HG03097 (cell line): ENCODE measurements around the gene GOLGA1.
A peak's percentile ranks its signal among the peaks of the same experiment; 100 is the strongest.
"Not testable (repeated sequence)": the region's sequence is repeated elsewhere in the genome, so short reads cannot be mapped to it uniquely, and the experiment has no call there.

Source experiments
- ATAC-seq: cut with Tn5 transposase; IDR thresholded peaks from one replicate; pipeline ENCODE4 v1.9.1; 2021; ENCODE audit not compliant: unreplicated experiment, low FRiP score

GOLGA1 gene

DNA sequence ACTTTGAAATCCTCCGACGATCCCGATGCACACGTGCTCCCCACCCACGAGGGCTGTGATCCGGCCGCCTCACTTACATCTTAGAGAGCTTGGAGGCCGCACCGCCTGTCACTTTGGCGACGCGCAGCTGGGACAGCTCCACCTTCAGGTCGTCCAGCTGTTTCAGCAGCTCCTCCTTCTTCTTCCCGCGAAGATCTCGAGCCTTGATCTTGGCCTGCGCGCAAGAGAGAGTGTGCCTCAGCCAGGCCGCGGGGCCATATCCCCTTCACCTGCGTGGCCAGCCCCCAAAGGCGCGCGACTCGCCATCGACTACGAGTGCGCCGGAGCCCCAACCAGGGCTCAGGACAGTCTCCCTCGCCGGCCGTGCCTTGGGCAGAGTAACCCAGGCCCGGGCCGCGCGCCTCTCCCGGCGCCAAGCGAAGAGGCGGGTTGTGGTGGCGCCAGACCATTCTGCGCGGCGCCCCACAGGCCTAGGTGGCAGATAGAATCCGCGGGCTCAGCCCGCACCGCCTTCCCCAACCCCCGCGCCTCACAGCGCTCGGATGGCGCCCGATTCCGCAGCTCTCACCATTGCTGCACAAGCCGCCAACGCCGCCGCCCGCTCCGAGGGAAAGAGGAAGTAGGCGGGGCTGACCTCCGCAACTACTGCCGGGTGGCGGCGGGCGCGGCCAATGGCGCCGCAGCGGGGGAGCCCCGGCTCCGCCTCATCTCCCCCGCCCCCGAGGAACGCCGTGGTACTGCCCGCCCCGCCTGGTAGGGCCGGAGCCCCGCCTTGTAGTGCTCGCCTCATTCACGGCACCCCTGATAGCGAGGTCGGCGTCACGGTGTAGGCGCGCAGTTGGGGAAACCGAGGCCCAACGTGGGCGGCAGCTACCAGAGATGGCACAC is 79.3 kb downstream of the GOLGA1 start, which contains the start of the genes ARPC5L and RPL35:
ARPC5L (plus strand) TSS at position 789 of the 888 bp plus-strand sequence. CDS start 7,161 bp downstream, outside the sequence.
RPL35 (minus strand) TSS at position 616 of the 888 bp plus-strand sequence; CDS start at position 571, 45 bp downstream.
- peak; percentile 92 for ATAC-seq

DNA sequence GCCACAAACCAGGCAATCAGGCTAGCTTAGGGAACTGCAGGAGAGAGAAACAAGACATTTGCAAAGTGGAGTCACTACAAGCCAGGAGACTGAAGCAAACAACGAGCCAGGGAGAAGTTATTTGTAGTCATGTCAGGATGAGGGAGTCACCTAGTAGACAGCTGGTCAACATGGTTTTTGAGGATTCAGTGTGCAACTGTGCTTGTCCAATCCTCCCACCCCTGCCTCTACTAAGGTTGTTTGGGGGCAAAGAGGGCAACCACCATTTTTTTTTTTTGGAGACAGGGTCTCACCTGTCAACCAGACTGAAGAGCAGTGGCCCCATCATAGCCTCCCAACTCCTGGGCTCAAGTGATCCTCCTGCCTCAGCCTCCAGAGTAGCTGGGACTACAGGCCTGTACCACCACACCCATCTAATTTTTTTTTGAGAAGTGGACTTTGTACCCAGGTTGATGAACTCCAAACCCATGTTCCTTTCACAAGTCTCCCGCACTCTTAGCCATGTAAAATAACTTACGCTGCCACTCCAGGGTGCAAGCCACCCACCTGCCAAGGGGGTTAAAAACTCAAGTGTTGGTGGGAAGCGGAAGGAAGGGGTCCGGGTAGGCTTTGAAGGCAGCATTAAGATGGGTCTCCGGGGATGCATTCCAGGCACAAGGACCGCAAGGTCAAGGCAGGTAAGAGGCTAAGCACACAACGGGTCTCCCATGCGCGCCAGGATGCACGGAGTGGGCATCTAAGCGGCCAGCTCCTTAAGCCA is 80.1 kb downstream of the GOLGA1 start:
- no peak for ATAC-seq

DNA sequence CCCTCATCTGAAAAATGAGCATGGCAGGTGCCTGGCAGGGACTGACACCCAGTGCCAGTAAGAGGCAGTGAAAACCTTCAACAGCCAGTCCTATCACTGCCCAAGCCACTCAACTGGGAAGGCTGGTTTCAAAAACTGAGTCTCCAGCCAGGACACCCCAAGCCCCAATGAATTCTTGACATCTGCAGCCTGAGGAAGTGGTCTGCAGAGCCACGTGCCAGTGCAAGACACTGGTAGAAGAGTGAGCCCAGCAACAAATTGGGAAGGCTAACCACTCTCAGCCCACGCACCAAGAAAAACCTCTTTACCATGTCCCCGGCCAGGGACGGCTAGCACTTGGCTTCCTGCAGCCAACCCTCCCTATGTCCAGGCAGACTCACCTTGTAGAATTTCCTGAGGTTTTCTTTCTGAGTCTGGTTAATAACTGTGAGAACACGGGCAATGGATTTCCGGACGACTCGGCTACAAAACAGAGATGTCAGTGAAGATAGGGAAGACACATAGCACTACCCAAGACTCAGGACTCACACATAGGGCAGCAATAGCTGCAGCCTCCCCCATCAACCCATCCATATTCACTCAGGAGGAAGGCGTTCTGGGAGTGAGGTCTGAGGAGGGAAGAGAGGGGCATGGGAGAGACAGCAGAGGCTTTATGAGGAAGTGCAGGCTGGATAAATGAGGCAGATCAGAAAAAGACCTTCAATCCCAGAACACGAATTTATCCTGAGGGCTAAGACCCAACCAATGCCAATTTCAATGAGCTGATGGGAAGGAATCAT is 80.9 kb downstream of the GOLGA1 start:
- ATAC-seq, result no peak

DNA sequence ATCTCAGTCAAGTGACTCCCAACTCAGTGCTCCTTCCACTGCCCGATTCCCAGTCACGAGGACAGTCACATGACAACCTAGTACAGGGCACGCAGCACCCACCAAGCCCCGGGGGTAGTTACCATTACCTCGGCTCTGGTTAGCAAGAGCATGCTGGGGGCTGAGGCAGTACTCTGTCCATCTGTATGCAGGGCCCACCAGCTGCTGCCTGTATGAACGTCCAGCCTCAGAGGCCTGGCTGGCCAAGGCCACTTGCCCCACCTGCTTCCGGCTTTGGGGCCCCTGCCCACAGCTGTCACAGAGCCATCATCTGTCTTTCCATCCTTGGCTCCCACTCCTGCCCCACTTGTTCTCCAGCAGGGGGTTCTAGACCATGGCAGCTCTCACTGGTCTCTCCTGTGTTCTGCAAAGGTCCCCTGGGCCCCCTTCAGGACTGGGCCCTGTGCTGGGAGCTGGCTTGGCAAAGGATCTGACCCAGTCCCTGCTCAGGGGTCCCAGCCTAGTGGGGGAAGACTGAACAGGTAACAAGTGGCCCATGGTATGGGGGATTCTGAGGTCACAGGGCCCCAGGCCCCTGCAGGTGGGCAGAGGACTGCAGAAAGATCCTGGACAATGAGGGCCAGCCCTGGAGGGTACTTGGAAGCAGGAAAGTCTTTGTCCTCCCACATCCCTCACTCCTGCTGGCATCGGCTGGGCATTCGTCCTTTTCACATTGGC is 82.4 kb downstream of the GOLGA1 start:
- no peak for ATAC-seq

DNA sequence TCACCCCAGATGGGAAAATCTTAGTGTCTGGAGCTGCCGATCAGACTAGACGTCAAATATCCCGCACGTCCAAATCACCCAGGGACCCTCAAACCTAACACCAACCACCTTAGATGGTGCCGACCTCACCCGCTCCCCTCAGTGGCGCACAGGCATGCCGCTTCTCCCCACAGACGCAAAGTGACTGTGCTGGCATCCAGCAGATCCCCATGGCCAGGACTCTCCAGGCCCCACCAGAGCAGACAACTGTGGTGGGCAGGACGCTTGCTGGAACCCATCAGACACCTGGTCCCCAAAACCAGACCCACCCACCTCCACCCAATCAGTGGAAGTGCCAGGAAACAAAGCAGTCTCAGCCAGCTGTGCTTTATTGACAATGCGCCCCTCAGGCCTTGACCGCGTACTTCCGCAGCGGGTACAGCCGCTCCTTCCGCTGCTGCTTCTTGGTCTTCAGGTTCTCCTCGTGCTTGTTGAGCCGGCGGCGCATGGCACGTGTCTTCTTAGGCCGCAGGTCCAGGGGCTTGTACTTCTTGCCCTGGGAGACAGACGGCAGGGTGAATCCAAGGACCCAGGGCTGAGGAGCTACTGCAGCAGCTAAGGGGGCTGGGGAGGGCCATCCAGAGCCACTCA is 83.2 kb downstream of the GOLGA1 start:
- no peak for ATAC-seq

DNA sequence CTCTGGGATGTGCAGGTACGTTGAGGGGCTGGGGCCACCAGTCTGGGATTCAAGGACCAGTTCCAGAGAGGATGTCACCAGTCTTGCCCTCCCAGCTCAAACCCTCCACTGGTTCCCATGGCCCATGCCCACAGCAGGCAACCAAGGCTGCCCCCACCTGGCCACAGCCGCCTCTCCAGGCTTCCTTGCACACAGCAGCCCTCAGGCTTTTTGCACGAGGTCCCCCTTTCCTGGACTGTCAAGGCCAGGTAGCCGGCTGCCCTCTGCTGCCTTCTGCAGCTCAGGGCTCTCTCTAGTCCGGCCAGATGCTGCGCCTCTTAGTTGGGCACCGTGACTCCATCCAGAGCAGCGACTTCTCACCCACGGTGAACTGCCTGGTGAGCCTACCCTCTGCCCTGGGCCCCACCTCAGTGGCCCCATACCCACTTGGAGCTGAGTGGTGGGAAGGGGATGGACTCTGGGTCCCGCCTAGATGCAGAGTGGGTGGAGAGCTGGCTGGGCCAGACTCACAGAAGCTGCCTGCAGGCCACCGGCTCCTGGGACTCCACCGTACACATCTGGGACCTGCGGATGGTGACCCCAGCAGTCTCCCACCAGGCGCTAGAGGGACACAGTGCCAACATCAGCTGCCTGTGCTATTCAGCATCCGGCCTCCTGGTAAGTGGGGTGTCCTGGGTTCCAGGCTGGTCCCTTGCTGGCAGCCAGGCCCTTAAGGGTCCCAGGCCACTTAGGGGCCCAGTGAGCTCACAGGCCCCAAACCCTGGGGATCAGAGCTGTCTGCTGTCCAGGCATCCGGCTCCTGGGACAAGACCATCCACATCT is 84.7 kb downstream of the GOLGA1 start:
- ATAC-seq, result no peak

DNA sequence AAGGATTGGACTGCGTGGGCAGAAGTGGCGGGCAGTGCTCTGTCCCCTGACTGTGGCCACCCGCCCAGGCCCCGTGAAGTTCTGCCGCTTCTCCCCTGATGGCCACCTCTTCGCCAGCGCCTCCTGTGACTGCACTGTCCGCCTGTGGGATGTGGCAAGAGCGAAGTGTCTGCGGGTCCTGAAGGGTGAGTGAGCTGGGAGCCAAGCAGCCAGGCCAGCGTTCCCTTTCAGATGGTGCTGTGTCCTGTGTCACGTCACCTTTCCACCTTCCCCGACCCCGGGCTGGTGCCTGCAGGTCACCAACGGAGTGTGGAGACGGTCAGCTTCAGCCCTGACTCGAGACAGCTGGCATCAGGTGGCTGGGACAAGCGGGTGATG is 85.3 kb downstream of the GOLGA1 start:
- no peak for ATAC-seq

DNA sequence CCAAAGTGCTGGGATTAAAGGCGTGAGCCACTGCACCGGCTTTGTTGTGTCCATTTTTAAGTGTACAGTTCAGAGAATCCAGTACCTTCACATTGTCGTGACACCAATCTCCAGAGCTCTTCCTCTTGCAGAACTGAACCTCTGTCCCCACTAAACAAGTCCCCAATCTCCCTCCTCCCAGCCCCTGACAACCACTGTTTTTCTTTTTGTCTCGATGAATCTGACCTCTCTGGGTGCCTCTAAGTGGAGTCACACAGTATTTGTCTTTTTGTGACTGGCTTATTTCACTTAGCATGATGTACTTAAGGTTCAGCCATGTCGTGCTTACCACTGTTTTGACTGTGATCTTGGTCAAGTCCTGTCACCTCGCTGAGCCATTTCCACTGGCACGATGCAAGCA is 86.1 kb downstream of the GOLGA1 start:
- ATAC-seq, result no peak

DNA sequence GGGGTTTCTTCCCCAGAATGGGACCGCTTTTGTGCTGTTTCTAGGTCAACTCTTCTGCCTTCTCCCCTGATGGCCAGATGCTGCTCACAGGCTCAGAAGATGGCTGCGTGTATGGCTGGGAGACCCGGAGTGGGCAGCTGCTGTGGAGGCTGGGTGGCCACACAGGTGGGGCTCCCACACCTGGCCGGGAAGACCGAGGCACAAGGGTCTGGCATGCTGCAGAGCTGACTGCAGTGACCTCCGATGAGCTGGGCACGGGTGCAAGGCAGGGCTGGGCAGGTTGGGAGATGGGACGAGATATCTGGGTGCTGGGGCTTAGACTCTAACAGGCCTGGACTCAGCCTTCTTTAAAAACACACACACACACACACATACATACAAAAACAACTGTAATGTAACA is 86.7 kb downstream of the GOLGA1 start:
- ATAC-seq, result no peak

DNA sequence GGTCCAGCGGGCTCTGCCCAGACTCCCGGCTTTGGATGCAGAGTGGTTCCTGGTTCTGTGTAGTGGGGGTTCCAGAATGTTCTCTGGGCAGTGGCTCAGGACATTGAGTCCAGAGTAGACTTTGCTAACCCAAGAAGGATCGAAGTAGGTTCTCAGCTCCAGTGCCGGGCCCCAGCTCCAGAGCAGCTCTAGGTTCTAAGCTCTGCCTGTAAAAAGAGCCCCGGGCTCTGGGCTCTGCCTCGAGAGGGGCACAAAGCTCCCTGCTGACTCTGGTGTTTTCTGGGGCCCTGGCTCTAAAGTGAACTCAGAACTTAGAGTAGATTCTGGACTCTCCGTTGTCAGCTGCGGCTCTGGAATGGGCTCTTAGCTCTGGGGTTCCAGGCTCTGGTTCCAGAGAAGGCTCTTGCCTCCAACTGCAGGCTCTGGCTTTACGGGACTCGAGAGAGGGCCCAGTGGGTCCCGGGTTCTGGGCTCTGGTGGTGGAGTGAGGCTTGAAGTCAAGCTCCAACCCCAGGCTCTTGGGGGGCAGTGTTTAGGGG is 87.2 kb downstream of the GOLGA1 start:
- no peak for ATAC-seq

DNA sequence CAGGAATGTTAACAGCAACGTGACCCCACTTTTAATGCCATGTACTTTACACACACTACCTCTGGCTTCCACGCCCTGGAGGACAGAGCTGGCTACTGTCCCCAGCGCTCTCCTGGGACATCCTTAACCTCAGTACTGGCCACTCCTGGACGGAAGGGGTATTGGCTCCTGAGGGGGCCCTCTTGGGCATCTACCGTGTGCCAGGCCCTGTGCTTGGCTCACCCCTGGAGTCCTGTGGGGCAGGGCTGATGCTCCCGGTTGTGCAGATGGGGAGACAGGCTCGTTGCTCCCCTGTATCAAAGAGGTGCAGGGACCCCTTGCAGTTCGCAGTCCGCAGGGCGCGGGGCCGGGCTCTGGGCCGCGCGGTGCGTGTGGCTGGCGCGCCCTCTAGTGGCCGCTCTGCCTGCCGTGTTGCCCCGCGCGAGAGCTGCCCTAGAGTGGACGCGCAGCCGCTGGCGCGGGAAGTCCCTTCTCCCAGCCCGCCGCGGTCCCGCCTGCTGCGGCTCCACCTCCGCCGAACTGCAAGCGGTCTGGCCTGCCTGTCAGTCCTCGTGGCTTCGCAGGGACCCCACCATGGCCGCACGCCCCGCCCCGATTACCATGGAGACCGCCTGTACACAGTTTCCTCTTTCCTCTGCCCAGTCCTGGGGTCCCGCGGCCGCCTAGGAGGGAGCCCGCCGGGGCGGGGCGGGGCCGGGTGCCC is 87.9 kb downstream of the GOLGA1 start, which contains the start of gene WDR38:
WDR38 (plus strand) TSS at position 632 of the 703 bp plus-strand sequence. CDS start 72 bp downstream, outside the sequence.
- ATAC-seq, result peak; percentile 60

DNA sequence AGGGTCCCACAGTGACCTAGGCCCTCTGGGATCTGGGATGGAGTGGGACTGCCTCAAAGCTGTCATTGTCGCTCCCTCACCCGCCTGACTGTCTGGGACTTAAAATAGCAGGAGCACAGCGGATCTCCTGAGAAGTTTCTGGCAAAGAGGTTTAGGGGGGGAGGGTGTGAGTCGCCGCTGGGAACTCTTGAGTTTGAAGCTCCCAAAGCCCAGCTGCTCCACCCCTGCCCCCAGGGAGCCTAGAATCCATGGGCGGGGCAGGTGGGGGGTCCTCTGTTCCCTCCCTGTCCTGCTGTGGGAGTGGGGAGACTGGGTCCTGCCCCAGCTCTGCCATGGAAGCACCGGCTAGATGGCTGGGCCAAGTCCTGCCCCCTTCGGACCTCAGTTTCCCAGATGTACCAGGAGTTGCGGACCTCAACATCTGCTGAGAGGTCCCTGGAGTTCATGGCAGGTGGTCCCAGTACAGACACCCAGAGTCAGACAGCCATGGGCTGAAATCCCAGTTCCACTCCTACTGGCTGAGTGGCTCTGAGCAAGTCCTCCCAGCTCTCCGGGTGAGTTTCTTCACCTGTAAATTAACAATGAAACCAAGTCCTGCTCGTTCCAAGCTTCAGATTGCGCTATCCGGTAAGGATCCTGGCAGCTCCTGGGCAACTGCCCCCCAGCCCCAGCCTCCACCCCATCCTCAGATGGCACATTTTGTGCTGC is 88.6 kb downstream of the GOLGA1 start:
- ATAC-seq, result no peak

DNA sequence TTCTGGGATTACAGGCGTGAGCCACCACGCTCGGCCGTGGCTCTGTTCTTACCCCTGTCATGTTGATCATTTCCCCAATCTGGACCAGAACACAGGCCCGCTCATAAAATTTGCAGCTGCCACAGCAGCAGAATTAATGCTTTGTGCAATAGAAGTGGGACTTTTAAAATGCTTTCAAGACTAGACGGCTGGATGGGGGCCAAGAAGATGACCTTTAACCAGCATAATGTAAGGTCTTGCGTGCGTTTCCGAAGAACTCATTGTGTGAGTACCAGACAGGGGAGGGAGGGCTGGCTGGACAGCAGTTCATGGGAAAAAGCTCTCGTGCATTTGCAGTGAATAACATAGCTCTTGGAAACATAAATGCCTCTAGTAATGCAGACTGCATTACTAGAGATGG is 91.1 kb downstream of the GOLGA1 start:
- ATAC-seq, result no peak

DNA sequence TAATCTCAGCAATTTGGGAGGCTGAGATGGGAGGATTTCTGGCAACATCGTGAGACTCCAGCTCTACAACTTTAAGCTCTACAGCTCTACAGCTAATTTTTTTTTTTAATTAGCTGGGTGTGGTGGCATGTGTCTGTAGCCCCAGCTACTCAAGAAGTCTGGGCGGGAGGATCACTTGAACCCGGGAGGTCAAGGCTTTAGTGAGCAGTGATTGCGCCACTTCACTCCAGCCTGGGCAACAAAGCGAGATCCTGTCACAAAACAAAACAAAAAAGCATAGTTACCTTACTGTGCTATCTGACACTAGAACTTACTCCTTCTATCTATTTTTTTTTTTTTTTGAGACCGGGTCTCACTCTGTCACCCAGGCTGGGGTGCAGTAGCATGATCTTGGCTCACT is 93.9 kb downstream of the GOLGA1 start:
- ATAC-seq, result no peak

DNA sequence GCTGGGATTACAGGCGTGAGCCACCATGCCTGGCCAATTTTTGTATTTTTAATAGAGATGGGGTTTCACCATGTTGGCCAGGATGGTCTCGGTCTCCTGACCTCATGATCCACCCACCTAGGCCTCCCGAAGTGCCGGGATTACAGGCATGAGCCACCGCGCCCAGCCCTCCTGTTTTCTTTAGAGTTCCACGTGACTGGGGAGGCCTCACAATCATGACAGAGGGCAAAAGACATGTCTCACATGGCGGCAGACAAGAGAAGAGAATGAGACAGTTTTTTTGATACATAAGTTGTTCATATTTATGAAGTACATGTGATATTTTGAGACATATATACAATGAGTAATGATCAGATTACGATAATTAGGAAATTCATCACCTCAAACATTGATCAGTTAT is 94.4 kb downstream of the GOLGA1 start:
- ATAC-seq, result not testable (repeated sequence)

DNA sequence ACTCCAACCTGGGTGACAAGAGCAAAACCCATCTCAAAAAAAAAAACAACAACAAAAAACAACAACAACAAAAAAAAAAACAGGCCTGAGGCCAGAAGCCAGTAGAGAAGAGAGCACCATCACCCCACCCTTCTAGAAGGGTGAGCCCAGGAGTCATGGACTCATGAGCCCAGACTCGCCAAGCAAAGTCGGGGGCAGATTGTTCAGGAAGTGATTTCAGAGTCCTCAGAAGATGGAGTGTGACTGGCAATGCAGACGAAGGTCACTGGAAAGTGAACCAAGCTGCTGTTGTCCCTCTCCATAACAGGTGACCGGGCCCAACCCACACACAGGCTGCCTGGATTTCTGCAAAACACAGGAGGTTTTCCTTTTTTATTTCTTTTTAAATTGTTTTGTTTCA is 96.6 kb downstream of the GOLGA1 start:
- ATAC-seq, result no peak

DNA sequence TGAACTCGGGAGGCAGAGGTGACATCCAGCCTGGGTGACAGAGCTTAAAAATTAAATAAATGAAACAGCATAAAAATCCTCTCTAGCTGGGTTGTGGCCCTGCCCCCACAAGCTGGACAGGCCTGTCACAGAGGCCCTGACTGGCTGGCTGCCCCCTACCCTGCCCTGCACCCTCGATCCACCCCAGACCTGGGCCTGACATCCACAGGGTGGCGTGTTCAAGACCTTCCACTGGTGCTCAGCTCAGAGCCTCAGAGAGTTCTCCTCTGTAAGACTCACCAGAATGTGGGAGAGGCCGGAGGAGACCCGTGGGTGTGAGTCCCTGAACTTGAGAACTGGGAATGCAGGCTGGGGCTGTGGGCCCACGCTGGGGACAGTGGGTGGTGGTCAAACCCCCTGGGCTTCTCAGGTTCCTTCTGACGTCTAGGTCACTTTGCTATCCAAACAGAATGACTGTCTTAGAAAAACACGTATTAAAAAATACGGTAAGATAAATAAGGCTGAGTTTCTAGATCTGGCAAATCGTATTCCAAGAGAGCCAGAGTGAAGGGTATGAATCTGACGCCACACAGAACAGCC is 97.3 kb downstream of the GOLGA1 start:
- ATAC-seq, result no peak
